GM21381 (cell line): Measurements from ENCODE around the gene GOLPH3L.
"Not testable (repeated sequence)": the region's sequence is repeated elsewhere in the genome, so short reads cannot be mapped to it uniquely, and the experiment has no call there.

Experiments
- ATAC-seq: cut with Tn5 transposase; IDR thresholded peaks from one replicate; pipeline ENCODE4 v1.9.1; 2021; ENCODE audit warnings: mild to moderate bottlenecking, moderate library complexity; ENCODE audit not compliant: unreplicated experiment

The GOLPH3L gene

GRCh38 chr1:150619576-150620509 is 77.1 kb downstream of the GOLPH3L start:
- ATAC-seq: no peak

- ATAC-seq: no peak
These were observed 81.4 kb downstream of the GOLPH3L start for GRCh38 chr1:150615346-150616201.

- peak; percentile 33 for ATAC-seq
These were observed 83.7 kb downstream of the GOLPH3L start for GRCh38 chr1:150613061-150613920.

- no peak for ATAC-seq
These were observed 85.0 kb downstream of the GOLPH3L start for GRCh38 chr1:150612014-150612345.

- ATAC-seq: no peak
These were observed 86.4 kb downstream of the GOLPH3L start for GRCh38 chr1:150610576-150610975.

GRCh38 chr1:150609732-150610131 is 87.2 kb downstream of the GOLPH3L start:
- no peak for ATAC-seq

GRCh38 chr1:150606463-150607142 is 90.4 kb downstream of the GOLPH3L start:
- ATAC-seq: no peak

GRCh38 chr1:150605451-150605731 is 91.6 kb downstream of the GOLPH3L start:
- not testable (repeated sequence) for ATAC-seq

- no peak for ATAC-seq
These were observed 92.7 kb downstream of the GOLPH3L start for GRCh38 chr1:150604226-150604588.

- no peak for ATAC-seq
These were observed 93.2 kb downstream of the GOLPH3L start for GRCh38 chr1:150603711-150604110.

- not testable (repeated sequence) for ATAC-seq
These were observed 94.6 kb downstream of the GOLPH3L start for GRCh38 chr1:150602372-150602771.

GRCh38 chr1:150601540-150601939 is 95.4 kb downstream of the GOLPH3L start:
- ATAC-seq: no peak

- ATAC-seq: not testable (repeated sequence)
These were observed 98.6 kb downstream of the GOLPH3L start for GRCh38 chr1:150598346-150598745.

GRCh38 chr1:150596976-150597375 is 100.0 kb downstream of the GOLPH3L start:
- no peak for ATAC-seq
